IPS DF 6.9 (cell line): ENCODE results near the gene UBE3A.
A peak's percentile ranks its signal among the peaks of the same experiment; 100 is the strongest.

ENCODE experiments used
- DNase-seq: peaks from one replicate; pipeline ENCODE4 v3.0.0-alpha.2; 2013; ENCODE audit warnings: low read depth, low spot score
- H3K27ac ChIP-seq: one replicate; pipeline ENCODE4 v1.5.1; 2013; ENCODE audit warnings: low read length, control low read depth
- H3K27me3 ChIP-seq: 2 replicates; pipeline ENCODE4 v1.6.1; 2013; ENCODE audit warnings: mild to moderate bottlenecking, low read length; ENCODE audit not compliant: control insufficient read depth, insufficient read depth
- H3K36me3 ChIP-seq: 2 replicates; pipeline ENCODE4 v1.6.1; 2013; ENCODE audit warnings: low read length; ENCODE audit not compliant: control insufficient read depth, insufficient read depth
- H3K4me1 ChIP-seq: 2 replicates; pipeline ENCODE4 v1.6.1; 2013; ENCODE audit warnings: low read length; ENCODE audit not compliant: control insufficient read depth, insufficient read depth
- H3K4me3 ChIP-seq: 2 replicates; pipeline ENCODE4 v1.5.1; 2013; ENCODE audit warnings: mild to moderate bottlenecking, low read length
- H3K9me3 ChIP-seq: 2 replicates; pipeline ENCODE4 v1.6.1; 2013; ENCODE audit warnings: low read length, inconsistent platforms; ENCODE audit not compliant: control insufficient read depth, insufficient read depth
- WGBS: extraction: QIAGEN DNeasy Blood & Tissue Kit; methylation state at CpG from one replicate; pipeline ENCODE4 v1.1.7; 2013; ENCODE audit warnings: mixed read lengths, missing lambda C conversion rate; ENCODE audit not compliant: insufficient read length, insufficient coverage; 5-methylcytosine and 5-hydroxymethylcytosine counted together

UBE3A gene

DNA sequence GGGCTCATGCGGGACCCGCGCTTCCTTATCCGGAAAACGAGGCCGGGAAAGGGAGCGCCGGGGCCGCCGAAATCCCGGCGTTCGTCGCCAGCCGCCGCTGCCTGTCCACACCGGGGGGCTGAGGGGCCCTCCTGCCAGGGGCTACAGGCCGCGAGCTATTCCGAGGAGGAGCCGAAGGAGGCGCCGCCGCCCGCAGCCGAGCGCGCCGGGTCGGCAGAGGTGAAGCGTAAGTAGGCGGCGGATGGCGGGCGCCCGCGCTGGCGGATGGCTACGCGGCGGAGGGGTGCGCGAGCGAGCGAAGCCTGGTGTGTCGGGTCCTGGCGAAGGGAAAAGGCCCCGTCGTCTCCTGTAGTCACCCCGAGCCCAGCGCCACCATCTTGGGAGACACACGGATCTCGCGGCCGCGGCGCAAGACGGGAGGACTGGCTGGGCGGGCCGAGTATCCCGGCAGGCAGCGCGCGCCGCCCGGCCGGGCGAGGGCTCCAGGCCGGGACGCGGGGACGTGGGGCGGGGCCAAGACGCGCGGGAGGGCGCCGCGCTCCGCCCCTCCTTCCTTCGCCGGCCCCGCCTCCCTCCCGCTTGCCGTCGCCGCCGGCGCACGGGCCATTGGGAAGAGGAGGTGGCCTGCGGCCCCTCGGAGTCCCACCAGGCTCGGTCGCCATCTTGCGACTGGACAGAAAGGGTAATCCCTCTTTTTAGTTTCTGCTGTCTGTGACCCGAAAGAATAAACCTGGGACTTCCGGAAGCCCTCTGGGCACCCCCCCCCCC, at the start of gene UBE3A:
Gene UBE3A (minus strand): TSS at position 424 of the 768 bp plus-strand sequence. CDS start 29,917 bp downstream, outside the sequence.
- H3K9me3 ChIP-seq: no peaks in the 10 kb centered on the region
- no peaks in the 10 kb centered on the region for H3K36me3 ChIP-seq
- no peak within 1 kb of the TSS for H3K27ac ChIP-seq
- H3K4me3 ChIP-seq: peak within 1 kb of the TSS; percentile 77
- H3K27me3 ChIP-seq: no peaks in the 10 kb centered on the region
- H3K4me1 ChIP-seq: no peaks in the 10 kb centered on the region; the same call in 1 of the 2 replicates
- WGBS: no CpG with 5 or more reads among the region's 97 CpGs
- DNase-seq: peak; percentile 61

- no peak for DNase-seq
- Histone ChIP-seq H3K4me3 (no peak overlapping the region), H3K36me3 (no peaks in the 10 kb centered on the region), H3K27me3 (no peaks in the 10 kb centered on the region), H3K9me3 (no peaks in the 10 kb centered on the region), H3K4me1 (0 out of 2 replicates have a peak, but pooled peaks cover 1% of the 10 kb centered on the region), H3K27ac (no peak overlapping the region)
- no CpG with 5 or more reads among the region's 5 CpGs for WGBS
These were observed 48.5 kb upstream of the UBE3A start for GRCh38 chr15:25487226-25487884.

- WGBS: no CpG with 5 or more reads among the region's 1 CpG
These were observed 47.2 kb upstream of the UBE3A start for GRCh38 chr15:25486051-25486450.

GRCh38 chr15:25481208-25481859, 42.5 kb upstream of the UBE3A start:
- Histone ChIP-seq H3K27me3 (no peaks in the 10 kb centered on the region), H3K36me3 (no peaks in the 10 kb centered on the region), H3K4me3 (no peak overlapping the region), H3K27ac (no peak overlapping the region), H3K4me1 (peaks cover 2% of the 10 kb centered on the region), H3K9me3 (no peaks in the 10 kb centered on the region)
- DNase-seq: peak; percentile 33
- no CpG with 5 or more reads among the region's 14 CpGs for WGBS

More at GRCh38 chr15:25486051-25486450, 47.2 kb upstream of the UBE3A start:
- Histone ChIP-seq H3K36me3 (no peaks in the 10 kb centered on the region), H3K27me3 (no peaks in the 10 kb centered on the region), H3K4me3 (no peak overlapping the region), H3K27ac (no peak overlapping the region), H3K4me1 (0 out of 2 replicates have a peak, but pooled peaks cover 1% of the 10 kb centered on the region), H3K9me3 (no peaks in the 10 kb centered on the region)
- DNase-seq: no peak

GRCh38 chr15:25478313-25478712, 39.5 kb upstream of the UBE3A start:
- Histone ChIP-seq H3K27ac (no peak overlapping the region), H3K36me3 (no peaks in the 10 kb centered on the region), H3K4me1 (peaks cover 2% of the 10 kb centered on the region), H3K4me3 (no peak overlapping the region), H3K9me3 (no peaks in the 10 kb centered on the region), H3K27me3 (no peaks in the 10 kb centered on the region)
- WGBS: no CpG with 5 or more reads among the region's 3 CpGs
- no peak for DNase-seq

DNA sequence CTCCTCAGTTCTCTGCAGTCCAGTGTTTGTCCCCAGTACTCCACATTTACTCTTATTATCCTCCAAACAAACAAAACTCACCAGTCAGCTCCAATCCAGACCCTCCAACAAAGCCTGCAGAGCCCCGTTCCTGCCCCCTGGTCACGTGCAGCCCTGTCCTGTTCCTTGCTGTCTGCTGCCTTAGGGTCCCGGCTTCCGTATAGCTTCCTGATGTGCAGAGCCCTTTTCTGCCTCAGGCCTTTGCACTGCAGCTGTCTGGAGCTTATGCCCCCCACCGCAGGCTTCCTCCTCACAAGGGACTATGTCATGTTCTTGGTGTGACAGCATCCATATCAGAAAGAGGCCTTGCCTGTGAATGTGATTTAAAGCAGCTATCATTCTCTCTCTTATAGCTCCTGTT, 39.0 kb upstream of the UBE3A start:
- no CpG with 5 or more reads among the region's 5 CpGs for WGBS
- Histone ChIP-seq H3K4me1 (peaks cover 2% of the 10 kb centered on the region), H3K27me3 (no peaks in the 10 kb centered on the region), H3K27ac (no peak overlapping the region), H3K9me3 (no peaks in the 10 kb centered on the region), H3K36me3 (no peaks in the 10 kb centered on the region), H3K4me3 (no peak overlapping the region)
- no peak for DNase-seq

- WGBS: no CpG with 5 or more reads among the region's 4 CpGs
- no peaks in the 10 kb centered on the region for H3K4me1 ChIP-seq
These were observed 35.4 kb upstream of the UBE3A start for GRCh38 chr15:25474251-25474650.

DNA sequence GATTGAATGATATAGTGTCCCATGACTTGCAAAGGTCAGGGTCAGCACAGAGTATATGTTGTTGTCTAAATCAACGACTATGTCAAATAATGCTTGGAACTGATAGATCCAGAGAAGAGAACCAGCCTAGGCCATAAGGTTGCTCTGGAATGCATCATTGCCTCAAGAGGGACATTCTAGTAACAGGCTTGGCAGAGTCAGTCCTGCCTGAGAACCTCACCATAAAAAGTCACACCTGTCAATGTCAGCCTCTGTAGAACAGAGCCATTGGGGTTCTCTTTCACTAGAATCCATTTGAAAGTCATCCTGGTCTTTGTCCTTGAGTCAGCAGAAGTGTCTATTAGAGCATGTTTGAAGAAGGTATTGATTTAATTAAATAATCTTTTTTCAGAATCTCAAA, 31.4 kb upstream of the UBE3A start:
- WGBS: no CpG with 5 or more reads among the region's 1 CpG
- DNase-seq: no peak

More at GRCh38 chr15:25474251-25474650, 35.4 kb upstream of the UBE3A start:
- no peak for DNase-seq
- Histone ChIP-seq H3K27me3 (no peaks in the 10 kb centered on the region), H3K27ac (no peak overlapping the region), H3K9me3 (no peaks in the 10 kb centered on the region), H3K4me3 (no peak overlapping the region), H3K36me3 (no peaks in the 10 kb centered on the region)

GRCh38 chr15:25469377-25469776, 30.6 kb upstream of the UBE3A start:
- DNase-seq: no peak

More for the DNA sequence above, 31.4 kb upstream of the UBE3A start:
- Histone ChIP-seq H3K4me1 (no peaks in the 10 kb centered on the region), H3K27me3 (no peaks in the 10 kb centered on the region), H3K27ac (no peak overlapping the region), H3K9me3 (no peaks in the 10 kb centered on the region), H3K4me3 (no peak overlapping the region), H3K36me3 (no peaks in the 10 kb centered on the region)

GRCh38 chr15:25468611-25469010, 29.8 kb upstream of the UBE3A start:
- Histone ChIP-seq H3K4me3 (no peak overlapping the region), H3K27ac (no peak overlapping the region), H3K27me3 (no peaks in the 10 kb centered on the region), H3K9me3 (no peaks in the 10 kb centered on the region), H3K4me1 (no peaks in the 10 kb centered on the region), H3K36me3 (no peaks in the 10 kb centered on the region)
- no CpG with 5 or more reads among the region's 10 CpGs for WGBS
- DNase-seq: no peak

More at GRCh38 chr15:25469377-25469776, 30.6 kb upstream of the UBE3A start:
- Histone ChIP-seq H3K4me1 (no peaks in the 10 kb centered on the region), H3K36me3 (no peaks in the 10 kb centered on the region), H3K9me3 (no peaks in the 10 kb centered on the region), H3K27ac (no peak overlapping the region), H3K27me3 (no peaks in the 10 kb centered on the region), H3K4me3 (no peak overlapping the region)
- no CpG with 5 or more reads among the region's 1 CpG for whole genome bisulfite sequencing
